ENCODE data around the gene ACSBG1.

GRCh38 chr15:78130466-78131294 is 103.7 kb downstream of the ACSBG1 start:
- no peak for TF ChIP-seq ARNT (IDR thresholded peaks at IDR 0.05)
- TF ChIP-seq BHLHE40 (IDR thresholded peaks at IDR 0.05; ENCODE audit: borderline replicate concordance) = no peak
- no peak for TF ChIP-seq FOXK2 (IDR thresholded peaks at IDR 0.05)
- no peak for TF ChIP-seq FOXA1 (IDR thresholded peaks at IDR 0.05)

All from HEK293T (cell line).